K562 (cell line): ENCODE data around the gene TACR2. TPM values are rescaled to one million over a fixed set of nuclear protein-coding genes. Genes with fewer than 3 reads are reported as not detected.

ENCODE experiments used
- ARID1B ChIP-seq: fragments of 450-650 bp; IDR thresholded peaks from 2 replicates; pipeline ENCODE4 v1.6.1; 2016; ENCODE audit warnings: antibody characterized with exemption, mild to moderate bottlenecking, inconsistent platforms
- ARID2 ChIP-seq: fragments of 450-650 bp; IDR thresholded peaks from 2 replicates; pipeline ENCODE4 v1.6.1; 2017; ENCODE audit warnings: antibody characterized with exemption, mild to moderate bottlenecking
- C11orf30 ChIP-seq: fragments of 450-650 bp; IDR thresholded peaks from 2 replicates; pipeline ENCODE4 v1.6.1; 2016; ENCODE audit warnings: low read depth, mild to moderate bottlenecking
- CBX2 ChIP-seq: fragments of 200-600 bp; sonication (generic); IDR thresholded peaks from one replicate; pipeline ENCODE4 v1.6.1; 2012; ENCODE audit warnings: mild to moderate bottlenecking, low read length, inconsistent platforms; ENCODE audit not compliant: insufficient read depth, poor library complexity, severe bottlenecking
- CREB3 ChIP-seq: fragments of 450-650 bp; conservative IDR thresholded peaks from 2 replicates; pipeline ENCODE4 v1.6.1; 2016; ENCODE audit warnings: missing genetic modification characterization, low read depth, mild to moderate bottlenecking, missing compliant biosample characterization, moderate library complexity
- CTBP1 ChIP-seq: fragments of 450-650 bp; IDR thresholded peaks from 2 replicates; pipeline ENCODE4 v1.6.1; 2016; ENCODE audit warnings: borderline replicate concordance
- ESRRB ChIP-seq: fragments of 250-450 bp; sonication (Bioruptor Pico); IDR thresholded peaks from 2 replicates; pipeline ENCODE4 v1.5.0; 2020; ENCODE audit warnings: mild to moderate bottlenecking, moderate library complexity, borderline replicate concordance
- ETV5 ChIP-seq: sonication (generic); formaldehyde crosslinking; IDR thresholded peaks from 2 replicates; pipeline ENCODE4 v1.4.0; 2020; ENCODE audit warnings: low read depth, mild to moderate bottlenecking, missing genetic modification reagents
- FOSL1 ChIP-seq: fragments of 200-800 bp; sonication (Bioruptor generic); conservative IDR thresholded peaks from 2 replicates; pipeline ENCODE4 v1.6.1; 2016; ENCODE audit warnings: missing genetic modification characterization, missing compliant biosample characterization
- FOXJ3 ChIP-seq: sonication (generic); formaldehyde crosslinking; IDR thresholded peaks from 2 replicates; pipeline ENCODE4 v1.4.0; 2020; ENCODE audit warnings: mild to moderate bottlenecking, missing genetic modification reagents
- IRF9 ChIP-seq: fragments of 450-650 bp; IDR thresholded peaks from 2 replicates; pipeline ENCODE4 v1.6.1; 2016; ENCODE audit warnings: missing biosample characterization, missing genetic modification characterization
- MED1 ChIP-seq: sonication (generic); formaldehyde crosslinking; IDR thresholded peaks from 2 replicates; pipeline ENCODE4 v1.8.1; 2023; ENCODE audit warnings: missing genetic modification reagents, borderline replicate concordance
- MIER1 ChIP-seq: fragments of 450-650 bp; IDR thresholded peaks from 2 replicates; pipeline ENCODE4 v1.6.1; 2016; ENCODE audit warnings: antibody characterized with exemption, mild to moderate bottlenecking, low read depth
- NCOA4 ChIP-seq: fragments of 450-650 bp; IDR thresholded peaks from 2 replicates; pipeline ENCODE4 v1.6.1; 2018; ENCODE audit warnings: mild to moderate bottlenecking; ENCODE audit not compliant: partially characterized antibody
- OTX1 ChIP-seq: fragments of 450-650 bp; formaldehyde crosslinking; IDR thresholded peaks from 2 replicates; pipeline ENCODE4 v1.4.0; 2022; ENCODE audit warnings: mild to moderate bottlenecking
- PHB ChIP-seq: fragments of 250-450 bp; sonication (Bioruptor Pico); IDR thresholded peaks from 2 replicates; pipeline ENCODE4 v1.5.0; 2021
- PHF20 ChIP-seq: fragments of 450-650 bp; IDR thresholded peaks from 2 replicates; pipeline ENCODE4 v1.6.1; 2018; ENCODE audit not compliant: partially characterized antibody
- POLR2H ChIP-seq: IDR thresholded peaks from 2 replicates; pipeline ENCODE4 v1.6.1; 2016; ENCODE audit warnings: missing genetic modification characterization, low read depth, mild to moderate bottlenecking, control low read depth, missing compliant biosample characterization, moderate library complexity
- RAD51 ChIP-seq: fragments of 450-650 bp; IDR thresholded peaks from 2 replicates; pipeline ENCODE4 v1.7.1; 2016; ENCODE audit warnings: low read depth, mild to moderate bottlenecking, borderline replicate concordance
- RUNX1 ChIP-seq: sonication (generic); IDR thresholded peaks from 2 replicates; pipeline ENCODE4 v1.6.1; 2016; ENCODE audit warnings: antibody characterized with exemption, low read depth
- SAFB ChIP-seq: fragments of 200-400 bp; formaldehyde crosslinking; IDR thresholded peaks from 2 replicates; pipeline ENCODE4 v1.6.1; 2017; ENCODE audit warnings: low read depth, low read length, borderline replicate concordance
- SMARCA5 ChIP-seq: fragments of 450-650 bp; IDR thresholded peaks from 2 replicates; pipeline ENCODE4 v1.6.1; 2016
- SMARCB1 ChIP-seq: IDR thresholded peaks from 2 replicates; pipeline ENCODE4 v1.6.1; 2011; ENCODE audit warnings: improper control_type of control experiment, low read depth; ENCODE audit not compliant: insufficient read length
- SP2 ChIP-seq: IDR thresholded peaks from 2 replicates; pipeline ENCODE4 v1.6.1; 2011; ENCODE audit warnings: mild to moderate bottlenecking, low read depth, low read length, moderate library complexity; ENCODE audit not compliant: poor library complexity, severe bottlenecking; ENCODE audit errors: extremely low read depth
- STAT5B ChIP-seq: fragments of 250-450 bp; sonication (Bioruptor Pico); IDR thresholded peaks from 2 replicates; pipeline ENCODE4 v1.8.0; 2021; ENCODE audit warnings: mild to moderate bottlenecking, inconsistent platforms
- TAL1 ChIP-seq: fragments of 450-650 bp; IDR thresholded peaks from 2 replicates; pipeline ENCODE4 v1.6.1; 2016; ENCODE audit warnings: mild to moderate bottlenecking
- ZNF133 ChIP-seq: fragments of 250-450 bp; sonication (Bioruptor Pico); IDR thresholded peaks from 2 replicates; pipeline ENCODE4 v1.4.0; 2020; ENCODE audit warnings: mild to moderate bottlenecking
- ZNF274 ChIP-seq: IDR thresholded peaks from 2 replicates; pipeline ENCODE4 v1.6.1; 2011; ENCODE audit warnings: low read depth, mild to moderate bottlenecking, low read length, moderate library complexity, borderline replicate concordance
- polyA plus RNA-seq, 8 experiments: library from polyadenylated mRNA; depleted of rRNA in 4 of 8; stranded (reverse) in 5 of 8; unstranded in 3 of 8; fragments of >200 nt; fragmentation: Nextera tagmentation in 2 of 8; fragmentation: Illumina TruSeq in 1 of 8; extraction: Ambion mirVana in 2 of 8; extraction: Trizol in 1 of 8; gene quantifications; 2 replicates each; pipeline versions ENCODE4 v1.2.1 to v1.2.3, GENCODE V29; 2011 to 2014; ENCODE audit warnings: inconsistent platforms in 1 of 8, missing spikeins in 1 of 8
- total RNA-seq, 7 experiments: library from RNA; depleted of rRNA in 6 of 7; stranded (reverse); fragments of >200 nt in 6 of 7; fragmentation: Illumina TruSeq in 2 of 7; extraction: Trizol in 2 of 7; gene quantifications; 2 replicates each; pipeline versions ENCODE4 v1.2.1 to v1.2.3, GENCODE V29; 2011 to 2021; ENCODE audit warnings: low replicate concordance in 1 of 7
- TF ChIP-seq, protein P1 (sequence below): fragments of 450-650 bp; formaldehyde crosslinking; IDR thresholded peaks from 2 replicates; pipeline ENCODE4 v1.4.0; 2020; ENCODE audit warnings: mild to moderate bottlenecking, mixed read lengths

Gene TACR2
- total and polyA plus RNA-seq, 9 of the 15 experiments (the other 6 are each of a cell fraction or from before 2014, with no cell fraction given), result not detected

GRCh38 chr10:69451209-69451783, 34.6 kb upstream of the TACR2 start, which contains the start of gene TSPAN15 (continued):
- no peak for TF ChIP-seq ETV5 (CRISPR knock-in tag)
- no peak for TF ChIP-seq PHF20
- no peak for TF ChIP-seq ZNF133 (CRISPR knock-in tag)
- TF ChIP-seq SAFB, result no peak
- no peak for TF ChIP-seq ZNF274
- TF ChIP-seq PHB (CRISPR knock-in tag), result no peak
- TF ChIP-seq FOSL1 (tag), result no peak
- no peak for TF ChIP-seq ARID2
- no peak for TF ChIP-seq SMARCA5
- no peak for TF ChIP-seq CREB3 (tag)
- TF ChIP-seq STAT5B (CRISPR knock-in tag), result no peak
- TF ChIP-seq TAL1, result no peak
- no peak for TF ChIP-seq FOXJ3 (CRISPR knock-in tag)
- no peak for TF ChIP-seq OTX1 (CRISPR knock-in tag)
- no peak for TF ChIP-seq NCOA4
- TF ChIP-seq, protein P1, sequence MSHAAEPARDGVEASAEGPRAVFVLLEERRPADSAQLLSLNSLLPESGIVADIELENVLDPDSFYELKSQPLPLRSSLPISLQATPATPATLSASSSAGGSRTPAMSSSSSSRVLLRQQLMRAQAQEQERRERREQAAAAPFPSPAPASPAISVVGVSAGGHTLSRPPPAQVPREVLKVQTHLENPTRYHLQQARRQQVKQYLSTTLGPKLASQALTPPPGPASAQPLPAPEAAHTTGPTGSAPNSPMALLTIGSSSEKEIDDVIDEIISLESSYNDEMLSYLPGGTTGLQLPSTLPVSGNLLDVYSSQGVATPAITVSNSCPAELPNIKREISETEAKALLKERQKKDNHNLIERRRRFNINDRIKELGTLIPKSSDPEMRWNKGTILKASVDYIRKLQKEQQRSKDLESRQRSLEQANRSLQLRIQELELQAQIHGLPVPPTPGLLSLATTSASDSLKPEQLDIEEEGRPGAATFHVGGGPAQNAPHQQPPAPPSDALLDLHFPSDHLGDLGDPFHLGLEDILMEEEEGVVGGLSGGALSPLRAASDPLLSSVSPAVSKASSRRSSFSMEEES, result no peak
- no peak for TF ChIP-seq SMARCB1
- TF ChIP-seq C11orf30, result no peak
- TF ChIP-seq SP2, result peak; percentile 72
- TF ChIP-seq POLR2H (tag), result no peak
- no peak for TF ChIP-seq RAD51
- TF ChIP-seq MIER1, result no peak
- no peak for TF ChIP-seq ESRRB
- TF ChIP-seq RUNX1, result no peak
- TF ChIP-seq MED1, result no peak
- no peak for TF ChIP-seq CTBP1
- TF ChIP-seq IRF9 (tag), result no peak
- no peak for TF ChIP-seq CBX2
- TF ChIP-seq ARID1B, result no peak
